ENCODE results near the gene LGR4.

LGR4 gene

GRCh38 chr11:27427183-27427980 is 45.2 kb downstream of the LGR4 start:
- DNase-seq (ENCODE audit: low spot score) = no peak

GRCh38 chr11:27425814-27426213 is 46.8 kb downstream of the LGR4 start:
- DNase-seq (ENCODE audit: low spot score) = no peak

- no peak for DNase-seq (ENCODE audit: low spot score)
These were observed 49.5 kb downstream of the LGR4 start for GRCh38 chr11:27423125-27423524.

- DNase-seq (ENCODE audit: low spot score) = no peak
These were observed 50.6 kb downstream of the LGR4 start for GRCh38 chr11:27421819-27422494.

GRCh38 chr11:27420722-27421572 is 51.6 kb downstream of the LGR4 start:
- DNase-seq (ENCODE audit: low spot score) = no peak

- no peak for DNase-seq (ENCODE audit: low spot score)
These were observed 52.4 kb downstream of the LGR4 start for GRCh38 chr11:27420217-27420616.

GRCh38 chr11:27418356-27418755 is 54.2 kb downstream of the LGR4 start:
- DNase-seq (ENCODE audit: low spot score) = no peak

- no peak for DNase-seq (ENCODE audit: low spot score)
These were observed 55.9 kb downstream of the LGR4 start for GRCh38 chr11:27416568-27417176.

- no peak for DNase-seq (ENCODE audit: low spot score)
These were observed 57.9 kb downstream of the LGR4 start for GRCh38 chr11:27414644-27415043.

- DNase-seq (ENCODE audit: low spot score) = no peak
These were observed 59.4 kb downstream of the LGR4 start for GRCh38 chr11:27413218-27413617.

GRCh38 chr11:27412192-27412691 is 60.3 kb downstream of the LGR4 start:
- DNase-seq (ENCODE audit: low spot score) = no peak

GRCh38 chr11:27411328-27411727 is 61.3 kb downstream of the LGR4 start:
- DNase-seq (ENCODE audit: low spot score) = no peak

GRCh38 chr11:27410272-27410671 is 62.3 kb downstream of the LGR4 start:
- DNase-seq (ENCODE audit: low spot score) = no peak

- no peak for DNase-seq (ENCODE audit: low spot score)
These were observed 62.8 kb downstream of the LGR4 start for GRCh38 chr11:27409742-27410141.

GRCh38 chr11:27409049-27409448 is 63.5 kb downstream of the LGR4 start:
- no peak for DNase-seq (ENCODE audit: low spot score)

GRCh38 chr11:27408246-27408800 is 64.3 kb downstream of the LGR4 start:
- no peak for DNase-seq (ENCODE audit: low spot score)

- DNase-seq (ENCODE audit: low spot score) = no peak
These were observed 65.9 kb downstream of the LGR4 start for GRCh38 chr11:27406498-27407354.

- DNase-seq (ENCODE audit: low spot score) = peak; percentile 29
These were observed 67.5 kb downstream of the LGR4 start for GRCh38 chr11:27405134-27405533.

GRCh38 chr11:27404427-27404826 is 68.2 kb downstream of the LGR4 start:
- DNase-seq (ENCODE audit: low spot score) = no peak

GRCh38 chr11:27403195-27403594 is 69.4 kb downstream of the LGR4 start:
- DNase-seq (ENCODE audit: low spot score) = no peak

GRCh38 chr11:27402450-27402849 is 70.1 kb downstream of the LGR4 start:
- DNase-seq (ENCODE audit: low spot score) = no peak
